GM18867 (cell line): ENCODE measurements around the gene PRAMEF12.
A peak's percentile ranks its signal among the peaks of the same experiment; 100 is the strongest.
"Not testable (repeated sequence)": the region's sequence is repeated elsewhere in the genome, so short reads cannot be mapped to it uniquely, and the experiment has no call there.

Experiments
- ATAC-seq: cut with Tn5 transposase; IDR thresholded peaks from one replicate; pipeline ENCODE4 v1.9.1; 2021; ENCODE audit warnings: mild to moderate bottlenecking, moderate library complexity; ENCODE audit not compliant: unreplicated experiment

The PRAMEF12 gene

DNA sequence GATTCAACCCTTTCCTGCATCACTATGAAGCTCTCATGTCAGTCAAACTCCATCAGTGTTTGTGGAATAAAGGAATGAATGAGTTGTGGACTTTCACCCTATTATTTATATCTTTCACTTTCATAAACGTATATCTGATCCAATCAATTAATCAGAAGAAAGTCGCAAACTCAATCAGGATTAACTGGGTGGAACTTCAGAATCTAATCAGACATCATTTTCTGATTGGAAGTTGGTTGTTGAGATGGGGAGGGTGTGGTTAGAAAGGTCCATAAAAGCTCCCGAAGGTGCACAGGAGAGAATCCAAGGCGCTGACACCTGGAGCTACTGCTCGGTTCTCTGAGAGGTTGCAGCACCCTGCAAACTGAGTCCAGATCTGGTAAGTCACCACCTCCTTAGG lies at the start of gene PRAMEF12:
PRAMEF12 (plus strand) TSS at position 301 of the 400 bp plus-strand sequence. CDS start 1,130 bp downstream, outside the sequence.
- no peak for ATAC-seq

DNA sequence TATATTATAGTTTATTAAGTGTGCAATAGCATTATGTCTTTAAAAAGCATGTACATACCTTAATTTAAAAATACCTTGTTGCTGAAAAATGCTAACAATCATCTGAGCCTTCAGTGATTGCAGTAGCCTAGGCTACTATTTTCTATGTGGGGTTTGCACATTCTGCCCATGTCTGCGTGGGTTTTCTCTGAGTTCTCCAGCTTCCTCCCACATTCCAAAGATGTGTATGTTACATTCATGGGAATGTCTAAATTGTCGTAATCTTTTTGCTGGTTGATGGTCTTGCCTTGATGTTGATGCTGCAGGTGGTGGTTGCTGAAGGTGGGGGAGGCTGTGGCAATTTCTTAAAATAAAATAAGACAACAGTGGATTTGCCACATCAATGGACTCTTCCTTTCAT lies 45.1 kb upstream of the PRAMEF12 start:
- ATAC-seq = no peak

DNA sequence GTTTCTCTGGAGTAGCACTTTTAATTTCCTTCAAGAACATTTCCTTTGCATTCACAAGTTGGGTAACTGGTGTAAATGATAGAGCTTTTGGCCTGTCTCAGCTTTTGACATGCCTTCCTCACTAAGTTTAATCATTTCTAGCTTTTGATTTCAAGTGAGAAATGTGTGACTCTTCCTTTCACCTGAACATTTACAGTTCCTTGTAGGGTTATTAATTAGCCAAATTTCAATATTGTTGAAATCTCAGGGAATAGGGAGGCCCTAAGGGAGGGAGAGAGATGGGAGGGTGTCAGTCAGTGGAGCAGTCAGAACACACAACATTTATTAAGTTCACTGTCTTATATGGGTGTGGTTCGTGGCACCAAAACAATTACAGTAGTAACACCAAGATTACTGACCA lies 43.4 kb upstream of the PRAMEF12 start:
- ATAC-seq = no peak

DNA sequence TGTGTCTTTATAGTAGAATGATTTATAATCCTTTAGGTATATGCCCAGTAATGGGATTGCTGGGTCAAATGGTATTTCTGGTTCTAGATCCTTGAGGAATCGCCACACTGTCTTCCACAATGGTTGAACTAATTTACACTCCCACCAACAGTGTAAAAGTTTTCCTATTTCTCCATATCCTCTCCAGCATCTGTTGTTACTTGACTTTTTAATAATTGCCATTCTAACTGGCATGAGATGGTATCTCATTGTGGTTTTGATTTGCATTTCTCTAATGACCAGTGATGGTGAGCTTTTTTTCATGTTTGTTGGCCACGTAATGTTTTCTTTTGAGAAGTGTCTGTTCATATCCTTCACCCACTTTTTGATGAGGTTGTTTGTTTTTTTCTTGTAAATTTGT lies 42.5 kb upstream of the PRAMEF12 start:
- not testable (repeated sequence) for ATAC-seq

DNA sequence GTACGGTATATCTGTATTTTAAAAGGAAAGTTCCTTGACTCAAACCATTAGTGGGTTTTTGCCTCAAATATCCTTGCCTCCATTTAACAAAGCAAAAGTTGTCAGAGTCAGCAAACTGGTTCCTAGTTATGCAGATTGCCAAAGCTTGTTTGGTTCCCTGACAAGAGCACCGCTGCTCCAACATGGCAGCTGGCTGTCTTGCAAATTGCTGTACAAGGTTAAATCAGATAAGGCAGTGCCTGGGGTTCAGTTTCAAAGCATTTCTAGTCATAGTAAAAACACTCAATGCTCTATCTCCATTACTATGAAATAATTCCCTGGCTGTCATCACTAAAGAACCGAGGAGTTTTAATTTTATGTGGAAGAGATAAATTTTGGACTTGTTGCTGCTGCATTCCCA lies 38.9 kb upstream of the PRAMEF12 start:
- no peak for ATAC-seq

DNA sequence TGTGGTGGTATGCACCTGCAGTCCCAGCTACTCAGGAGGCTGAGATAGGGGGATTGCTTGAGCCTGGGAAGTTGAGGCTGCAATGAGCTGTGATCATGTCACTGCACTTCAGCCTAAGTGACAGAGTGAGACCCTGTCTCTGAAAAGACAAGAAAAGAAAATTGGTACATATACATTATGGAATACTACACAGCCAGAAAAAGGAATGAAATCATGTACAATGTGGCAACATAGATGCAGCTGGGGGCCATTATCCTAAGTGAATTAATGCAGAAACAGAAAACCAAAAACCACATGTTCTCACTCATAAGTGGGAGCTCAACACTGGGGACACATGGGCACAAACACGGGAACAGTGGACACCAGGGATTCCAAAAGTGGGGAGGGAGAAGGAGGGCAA lies 34.6 kb upstream of the PRAMEF12 start:
- ATAC-seq = no peak

DNA sequence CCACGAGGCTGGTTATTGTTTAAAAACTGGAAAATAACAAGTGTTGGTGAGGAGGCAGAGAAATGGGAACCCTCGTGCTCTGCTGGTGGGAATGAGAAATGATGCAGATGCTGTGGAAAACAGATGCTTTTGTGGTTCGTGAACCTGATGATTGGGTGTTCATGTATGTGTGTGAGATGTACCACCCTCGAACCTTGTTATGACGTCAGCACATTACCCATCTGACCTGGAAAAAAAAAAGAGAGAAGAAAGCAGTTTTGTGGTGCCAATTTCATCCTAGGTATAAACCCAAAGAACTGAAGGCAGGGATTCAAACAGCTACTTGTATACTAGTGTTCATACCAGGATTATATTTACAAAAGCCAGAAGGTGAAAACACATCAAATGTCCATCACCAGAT lies 33.9 kb upstream of the PRAMEF12 start:
- no peak for ATAC-seq

DNA sequence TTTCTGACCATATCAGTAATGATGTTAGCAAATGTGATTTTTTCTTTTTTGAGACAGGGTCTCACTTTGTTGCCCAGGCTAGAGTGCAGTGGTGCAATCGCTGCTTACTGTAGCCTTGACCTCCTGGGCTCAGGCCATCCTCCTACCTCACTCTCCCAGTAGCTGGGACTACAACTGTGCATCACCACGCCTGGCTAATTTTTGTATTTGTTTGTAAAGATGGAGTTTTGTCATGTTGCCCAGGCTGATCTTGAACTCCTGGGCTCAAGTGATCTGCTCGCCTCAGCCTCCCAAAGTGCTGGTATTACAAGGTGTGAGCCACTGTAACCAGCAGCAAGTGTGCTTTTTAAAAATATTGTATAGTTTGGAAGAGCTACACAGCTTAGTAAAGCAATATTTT lies 31.6 kb upstream of the PRAMEF12 start:
- no peak for ATAC-seq

DNA sequence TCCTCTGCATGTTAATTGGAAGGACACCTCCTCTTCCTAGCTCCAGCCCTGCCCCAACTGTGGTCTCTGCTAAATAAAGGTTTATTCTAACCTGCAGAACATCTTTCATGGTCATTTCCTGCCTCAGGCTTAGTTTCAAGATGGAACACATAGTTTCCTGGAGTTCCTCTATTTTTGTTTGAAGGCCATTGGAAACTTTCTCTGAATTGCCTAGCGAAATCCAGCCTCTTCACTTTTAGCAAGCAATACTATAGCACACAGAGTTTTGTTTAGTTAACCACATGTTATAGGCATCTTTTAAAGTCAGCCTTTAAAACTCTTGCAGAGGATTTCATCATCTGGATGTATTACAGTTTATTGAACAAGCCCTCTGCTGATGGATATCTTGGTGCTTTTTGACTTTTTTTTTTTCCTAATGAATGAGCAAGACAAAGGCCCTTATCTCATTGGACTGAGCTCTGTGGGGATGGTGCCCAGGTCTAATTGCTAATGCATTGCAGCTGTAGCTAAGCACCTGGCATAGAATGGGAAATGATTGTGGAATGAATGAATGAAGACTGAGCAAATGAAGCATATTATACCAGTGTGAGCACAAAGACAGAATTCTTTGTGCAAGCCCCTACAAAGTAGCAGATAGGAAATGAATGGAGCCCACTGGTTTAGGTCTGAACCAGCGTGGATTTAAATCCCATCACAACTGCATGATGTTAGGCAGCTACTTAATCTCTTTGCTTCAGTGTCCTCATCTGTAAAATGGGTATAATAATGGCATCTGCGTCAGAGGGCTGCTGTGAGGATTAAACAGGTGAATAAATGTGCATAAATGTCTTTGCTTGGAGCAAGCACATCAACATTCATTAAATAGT lies 28.2 kb upstream of the PRAMEF12 start:
- ATAC-seq = no peak

DNA sequence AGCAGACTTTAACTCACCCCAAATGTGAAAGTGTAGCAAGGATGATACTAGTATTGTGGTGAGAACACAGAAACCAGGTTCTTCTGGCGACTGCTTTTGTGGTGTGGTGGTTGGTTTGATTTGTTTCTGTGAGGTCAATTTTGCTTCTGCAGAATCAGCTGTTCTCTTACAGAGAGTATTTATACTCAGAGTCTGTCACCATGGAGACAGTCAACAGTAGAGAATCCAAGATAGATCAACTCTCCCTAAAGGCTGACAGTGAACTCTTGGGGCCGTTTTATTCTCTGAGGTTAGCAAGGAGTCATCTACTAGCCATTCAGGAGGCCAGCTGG lies 27.6 kb upstream of the PRAMEF12 start, which contains the start of gene CFAP107:
CFAP107 (plus strand) TSS at position 209 of the 332 bp plus-strand sequence. CDS start 231 bp downstream, outside the sequence.
- ATAC-seq = peak; percentile 63

DNA sequence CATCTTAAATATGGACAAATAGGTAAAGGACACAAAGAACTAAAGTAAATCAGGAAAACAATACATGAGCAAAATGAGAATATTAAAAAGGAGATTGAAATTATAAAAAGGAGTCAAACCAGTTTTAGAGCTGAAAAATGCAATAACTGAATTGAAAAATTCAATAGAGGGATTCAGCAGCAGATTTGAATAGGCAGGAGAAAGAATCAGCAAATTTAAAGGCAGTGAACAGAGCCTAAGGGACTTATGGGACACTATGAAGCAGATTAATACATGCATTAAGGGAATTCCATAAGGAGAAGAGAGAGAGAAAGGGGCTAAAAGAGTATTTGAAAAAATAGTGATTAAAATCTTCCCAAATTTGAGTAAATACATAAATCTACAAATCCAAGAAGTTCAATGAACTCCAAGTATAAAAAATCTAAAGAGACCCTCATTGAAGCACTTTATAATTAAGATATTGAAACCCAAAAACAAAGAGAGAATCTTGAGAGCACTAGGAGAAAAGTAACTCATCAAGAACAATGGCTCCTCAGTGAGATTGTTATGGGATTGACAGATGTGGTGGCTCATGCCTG lies 24.7 kb upstream of the PRAMEF12 start:
- no peak for ATAC-seq

DNA sequence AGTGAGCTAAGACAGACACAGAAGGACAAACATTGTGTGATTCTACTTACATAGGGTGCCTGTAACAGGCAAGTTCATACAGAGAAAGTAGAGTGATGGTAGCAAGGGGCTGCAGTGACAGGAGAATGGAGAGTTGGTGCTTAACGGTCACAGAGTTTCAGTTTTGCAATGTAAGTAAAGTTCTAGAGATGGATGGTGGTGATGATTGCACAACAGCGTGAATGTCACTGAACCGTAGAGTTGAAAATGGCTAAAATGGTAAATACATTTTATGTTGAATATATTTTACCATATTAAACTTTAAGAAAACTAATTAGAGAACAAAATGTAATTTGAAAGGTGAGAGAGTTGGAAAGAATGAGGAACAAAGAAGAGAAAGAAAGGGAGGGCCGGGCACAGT lies 18.8 kb upstream of the PRAMEF12 start:
- no peak for ATAC-seq

DNA sequence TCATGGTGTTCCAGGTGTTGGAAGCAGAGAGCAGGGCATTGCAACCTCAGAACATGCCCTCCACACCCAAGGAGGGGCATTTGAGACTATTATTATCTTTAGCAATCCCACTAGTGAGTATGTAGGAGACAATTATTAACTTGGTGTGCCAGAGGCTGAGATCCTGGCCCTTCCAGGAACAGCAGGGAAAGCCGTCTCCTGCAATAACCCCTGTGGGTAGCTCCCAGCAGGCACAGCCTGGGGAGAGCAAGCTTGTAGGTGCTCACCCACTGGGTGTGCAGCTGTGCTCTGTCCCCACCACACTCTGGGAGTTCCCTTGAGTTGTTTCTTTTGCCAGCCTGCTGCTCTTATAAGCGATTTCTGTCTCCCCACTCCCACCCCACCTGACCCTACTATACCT lies 17.3 kb upstream of the PRAMEF12 start:
- ATAC-seq = no peak

DNA sequence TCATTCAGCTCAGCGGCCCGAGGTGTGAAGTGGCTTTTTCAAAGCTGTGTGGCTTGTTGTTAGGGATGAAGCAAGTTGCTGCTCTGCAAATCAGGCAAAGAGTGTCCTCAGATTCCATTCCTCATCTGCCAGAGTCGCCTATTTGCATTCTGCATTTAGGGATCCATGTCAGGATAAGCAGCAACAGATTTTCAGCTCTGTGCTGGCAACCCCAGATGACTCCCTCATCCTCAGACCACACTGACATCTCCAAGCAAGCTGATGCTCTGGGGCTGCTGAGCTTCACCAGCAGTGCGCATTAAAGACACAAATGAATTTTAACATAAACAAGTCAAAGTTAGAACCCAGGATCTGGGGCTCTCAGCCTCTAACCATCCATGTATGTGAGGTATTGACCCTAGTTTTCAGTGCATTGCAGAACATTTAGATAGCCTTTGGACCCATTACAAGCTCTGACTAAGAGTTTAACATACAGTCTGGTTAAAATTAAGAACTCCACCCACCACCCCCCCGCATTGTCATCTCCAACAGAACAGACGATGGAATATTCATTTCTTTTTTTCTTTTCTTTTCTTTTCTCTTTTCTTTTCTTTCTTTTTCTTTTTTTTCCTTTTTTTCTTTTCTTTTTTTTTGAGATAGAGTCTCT lies 16.6 kb upstream of the PRAMEF12 start:
- ATAC-seq = no peak

DNA sequence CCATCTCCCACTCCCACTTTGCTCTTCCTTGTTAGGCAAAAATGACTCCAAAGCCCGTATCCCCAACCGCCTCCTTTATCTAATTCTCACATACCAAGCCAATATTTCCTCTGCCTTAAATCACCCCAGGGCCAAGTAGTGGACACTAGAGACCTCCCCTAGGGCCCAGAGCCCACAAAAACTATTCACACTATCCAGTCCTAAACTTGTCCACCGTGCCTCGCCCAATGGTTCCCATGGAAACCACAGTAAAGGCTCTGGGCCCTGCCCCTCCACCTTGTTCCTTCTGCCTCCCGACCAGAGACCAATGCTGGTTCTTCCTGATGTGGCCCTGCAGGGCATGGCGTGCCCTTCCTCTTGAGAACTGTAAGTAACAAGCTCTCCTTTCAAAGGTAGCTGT lies 15.7 kb upstream of the PRAMEF12 start:
- ATAC-seq = no peak

DNA sequence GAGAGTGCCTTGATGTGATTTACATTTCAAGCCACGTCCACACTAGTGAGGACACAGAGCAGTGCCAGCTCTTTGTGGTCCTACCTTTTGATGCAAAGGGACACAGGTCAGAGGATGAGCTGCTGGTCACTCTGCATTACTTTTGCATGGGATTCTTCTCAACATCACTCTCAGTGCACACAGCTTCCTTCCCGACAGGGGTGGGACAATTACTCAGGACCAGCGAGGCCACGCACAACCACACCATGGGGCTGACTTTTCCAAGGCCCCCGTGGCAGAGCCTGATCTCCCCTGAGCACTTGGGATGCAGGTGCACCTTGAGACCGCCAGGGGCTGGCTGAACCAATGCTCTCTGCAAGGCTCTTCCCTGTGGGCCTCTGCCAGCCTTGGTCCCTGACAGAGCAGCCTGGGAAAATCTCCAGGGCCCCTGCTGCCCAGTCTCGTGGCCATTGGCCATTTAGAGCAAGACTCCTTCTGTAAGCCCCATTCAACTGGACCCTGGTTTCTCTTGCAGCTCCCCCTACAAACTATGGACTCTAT lies 13.2 kb upstream of the PRAMEF12 start:
- no peak for ATAC-seq

DNA sequence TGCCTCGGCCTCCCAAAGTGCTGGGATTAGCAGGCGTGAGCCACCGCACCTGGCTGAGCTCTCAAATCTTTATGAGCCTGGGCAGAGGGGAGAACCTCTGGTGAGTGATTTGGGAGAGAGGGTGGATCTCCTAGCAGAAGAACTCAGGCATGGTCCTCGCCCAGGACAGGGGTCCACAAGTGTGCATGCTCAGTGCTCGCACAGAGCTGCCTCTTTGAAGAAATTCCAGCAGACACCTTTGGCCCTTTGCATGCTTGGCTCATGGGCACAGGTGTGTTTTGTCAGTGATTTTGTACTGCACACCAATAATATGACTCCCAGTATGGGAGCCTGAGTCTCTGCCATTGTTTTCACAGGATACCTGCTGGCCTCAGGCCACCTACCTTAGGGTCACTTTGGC lies 11.8 kb upstream of the PRAMEF12 start:
- ATAC-seq = no peak

DNA sequence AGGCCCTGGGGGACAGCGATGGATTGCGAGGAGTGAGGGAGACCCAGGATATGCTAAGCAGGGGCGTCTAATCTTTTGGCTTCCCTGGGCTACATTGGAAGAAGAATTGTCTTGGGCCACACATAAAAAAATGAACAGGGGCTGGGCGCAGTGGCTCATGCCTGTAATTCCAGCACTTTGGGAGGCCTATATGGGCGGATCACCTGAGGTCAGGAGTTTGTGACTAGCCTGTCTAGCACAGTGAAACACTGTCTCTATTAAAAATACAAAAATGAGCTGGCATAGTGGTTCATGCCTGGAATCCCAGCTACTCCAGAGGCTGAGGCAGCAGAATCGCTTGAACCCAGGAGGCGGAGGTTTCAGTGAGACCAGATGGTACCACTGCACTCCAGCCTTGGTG lies 10.8 kb upstream of the PRAMEF12 start:
- no peak for ATAC-seq

DNA sequence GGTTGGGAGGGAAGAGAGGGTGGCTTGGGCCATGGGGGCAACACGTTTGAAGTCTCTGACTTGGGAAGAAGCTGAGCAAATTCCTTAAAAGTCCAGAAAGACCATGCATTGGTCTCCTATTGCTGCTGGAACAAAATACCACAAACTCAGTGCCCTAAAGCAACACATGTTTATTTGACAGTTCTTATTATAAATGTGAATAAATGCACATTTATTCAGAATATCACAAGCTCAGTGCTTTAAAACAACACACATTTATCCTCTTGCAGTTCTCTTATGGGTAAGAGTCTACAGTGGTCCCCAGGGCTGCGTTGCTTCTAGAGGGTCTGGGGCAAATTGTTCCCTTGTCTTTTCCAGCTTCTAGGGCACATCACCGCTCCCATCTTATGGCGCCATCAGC lies 10.1 kb upstream of the PRAMEF12 start:
- ATAC-seq = no peak

DNA sequence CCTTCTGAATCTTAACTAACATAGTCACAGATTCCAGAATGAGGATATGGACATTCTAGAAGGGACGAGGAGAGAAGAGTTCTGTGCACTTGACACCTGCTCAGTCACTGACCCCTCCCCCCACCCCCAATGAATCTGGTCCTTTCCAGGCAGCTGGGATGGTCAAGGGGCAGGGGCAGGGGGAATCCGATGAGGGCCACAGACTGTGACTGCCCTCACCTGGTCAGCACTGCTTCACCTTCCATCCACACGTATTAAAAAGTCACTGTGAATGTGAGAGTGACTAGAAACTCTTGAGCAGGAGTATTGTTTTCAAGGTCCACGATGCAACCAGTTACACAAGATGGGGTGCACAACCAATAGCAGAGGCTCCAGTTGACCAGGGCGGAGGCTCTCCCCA lies 9.5 kb upstream of the PRAMEF12 start:
- ATAC-seq = no peak

DNA sequence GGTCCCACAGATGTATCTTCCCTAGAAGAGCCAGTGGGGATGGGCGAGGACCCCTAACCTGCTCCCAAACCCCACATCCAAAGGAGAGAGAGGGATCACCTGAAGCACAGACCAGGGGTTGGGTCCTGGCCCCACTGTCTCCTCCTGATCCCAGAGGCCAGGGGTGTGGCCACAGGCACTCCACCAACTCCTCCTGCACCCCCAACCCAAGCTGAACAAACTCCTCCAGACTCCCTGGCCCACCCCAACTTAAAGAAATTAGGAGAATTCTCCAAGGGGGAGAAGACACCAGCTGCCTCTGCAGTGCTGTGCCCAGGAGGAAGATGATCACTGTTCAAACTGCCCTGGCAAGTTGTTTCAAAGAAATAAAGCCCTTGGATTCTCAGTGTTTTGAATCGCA lies 4.5 kb upstream of the PRAMEF12 start:
- ATAC-seq = no peak

DNA sequence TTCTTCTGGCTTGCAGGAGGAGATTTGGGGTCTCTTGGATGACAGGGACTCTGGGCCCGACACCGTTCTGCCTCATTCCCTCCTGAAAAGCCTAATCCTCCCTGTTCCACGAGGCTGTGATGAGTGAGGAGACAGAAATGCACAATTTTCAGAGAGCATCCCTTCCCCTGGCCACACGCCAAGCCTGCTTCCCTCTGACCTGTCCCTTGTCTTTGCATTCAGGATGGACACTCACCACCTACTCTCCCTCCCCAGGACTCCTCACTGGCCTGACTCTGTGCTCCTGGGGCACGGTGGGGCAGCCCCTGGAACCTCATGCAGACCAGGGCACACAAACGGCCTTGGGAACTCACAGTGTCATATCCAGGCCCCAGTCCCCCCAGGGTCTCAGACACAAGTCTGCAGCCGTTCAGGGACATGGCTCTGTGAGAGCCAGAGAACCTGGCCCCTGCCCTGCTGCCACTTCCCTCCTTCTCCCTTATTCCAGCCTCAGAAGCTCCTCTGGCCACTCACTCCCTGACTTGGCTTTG lies 3.5 kb upstream of the PRAMEF12 start:
- no peak for ATAC-seq
